ENCODE results near the gene ACD. TPM values are rescaled to one million over a fixed set of nuclear protein-coding genes. Genes with fewer than 3 reads are reported as not detected.

Gene ACD
- total and polyA plus RNA-seq, 9 of the 15 experiments (the other 6 are each of a cell fraction or from before 2014, with no cell fraction given) = 4.2 to 47.4 (median 19.2) TPM

DNA sequence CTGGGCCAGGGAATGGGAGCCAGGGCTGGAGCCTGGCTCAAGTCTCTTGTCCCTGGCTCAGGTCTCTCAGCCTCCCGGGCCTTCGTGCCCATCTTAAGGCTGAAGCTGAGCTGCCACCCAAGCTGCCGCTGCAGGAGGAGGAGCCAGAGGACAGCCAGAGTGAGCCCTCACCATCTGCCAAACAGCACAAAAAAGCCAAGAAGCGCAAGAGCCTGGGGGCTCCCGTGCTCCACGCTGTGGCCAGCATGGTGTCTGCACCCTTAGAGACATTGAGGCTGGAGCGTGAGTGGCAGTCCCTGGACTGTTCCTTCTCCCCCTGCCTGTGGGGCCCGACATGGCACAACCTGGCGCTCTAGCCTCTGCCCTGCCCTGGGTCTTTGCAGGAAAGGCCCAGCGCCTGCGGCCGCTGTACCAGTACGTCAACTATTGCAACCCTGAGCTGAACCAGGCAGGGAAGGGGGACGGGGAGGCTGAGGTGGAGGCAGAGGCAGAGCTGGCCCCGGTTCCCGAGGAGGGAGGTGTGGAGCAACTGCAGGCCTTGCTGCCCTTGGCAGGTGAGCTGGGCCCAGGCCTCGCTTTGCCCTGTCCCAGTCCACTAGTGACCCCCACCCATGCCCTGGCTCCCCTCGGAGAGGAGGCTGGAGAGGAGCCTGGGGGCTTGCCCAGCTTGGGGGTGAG lies 7.9 kb upstream of the ACD start (continued):
- TF ChIP-seq, protein P1, sequence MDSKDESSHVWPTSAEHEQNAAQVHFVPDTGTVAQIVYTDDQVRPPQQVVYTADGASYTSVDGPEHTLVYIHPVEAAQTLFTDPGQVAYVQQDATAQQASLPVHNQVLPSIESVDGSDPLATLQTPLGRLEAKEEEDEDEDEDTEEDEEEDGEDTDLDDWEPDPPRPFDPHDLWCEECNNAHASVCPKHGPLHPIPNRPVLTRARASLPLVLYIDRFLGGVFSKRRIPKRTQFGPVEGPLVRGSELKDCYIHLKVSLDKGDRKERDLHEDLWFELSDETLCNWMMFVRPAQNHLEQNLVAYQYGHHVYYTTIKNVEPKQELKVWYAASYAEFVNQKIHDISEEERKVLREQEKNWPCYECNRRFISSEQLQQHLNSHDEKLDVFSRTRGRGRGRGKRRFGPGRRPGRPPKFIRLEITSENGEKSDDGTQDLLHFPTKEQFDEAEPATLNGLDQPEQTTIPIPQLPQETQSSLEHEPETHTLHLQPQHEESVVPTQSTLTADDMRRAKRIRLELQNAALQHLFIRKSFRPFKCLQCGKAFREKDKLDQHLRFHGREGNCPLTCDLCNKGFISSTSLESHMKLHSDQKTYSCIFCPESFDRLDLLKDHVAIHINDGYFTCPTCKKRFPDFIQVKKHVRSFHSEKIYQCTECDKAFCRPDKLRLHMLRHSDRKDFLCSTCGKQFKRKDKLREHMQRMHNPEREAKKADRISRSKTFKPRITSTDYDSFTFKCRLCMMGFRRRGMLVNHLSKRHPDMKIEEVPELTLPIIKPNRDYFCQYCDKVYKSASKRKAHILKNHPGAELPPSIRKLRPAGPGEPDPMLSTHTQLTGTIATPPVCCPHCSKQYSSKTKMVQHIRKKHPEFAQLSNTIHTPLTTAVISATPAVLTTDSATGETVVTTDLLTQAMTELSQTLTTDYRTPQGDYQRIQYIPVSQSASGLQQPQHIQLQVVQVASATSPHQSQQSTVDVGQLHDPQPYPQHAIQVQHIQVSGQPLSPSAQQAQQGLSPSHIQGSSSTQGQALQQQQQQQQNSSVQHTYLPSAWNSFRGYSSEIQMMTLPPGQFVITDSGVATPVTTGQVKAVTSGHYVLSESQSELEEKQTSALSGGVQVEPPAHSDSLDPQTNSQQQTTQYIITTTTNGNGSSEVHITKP (IDR thresholded peaks at IDR 0.05; ENCODE audit: partially characterized antibody) = peak; percentile 70
- no peak for TF ChIP-seq ESRRB (CRISPR knock-in tag; IDR thresholded peaks at IDR 0.05; ENCODE audit: borderline replicate concordance)

DNA sequence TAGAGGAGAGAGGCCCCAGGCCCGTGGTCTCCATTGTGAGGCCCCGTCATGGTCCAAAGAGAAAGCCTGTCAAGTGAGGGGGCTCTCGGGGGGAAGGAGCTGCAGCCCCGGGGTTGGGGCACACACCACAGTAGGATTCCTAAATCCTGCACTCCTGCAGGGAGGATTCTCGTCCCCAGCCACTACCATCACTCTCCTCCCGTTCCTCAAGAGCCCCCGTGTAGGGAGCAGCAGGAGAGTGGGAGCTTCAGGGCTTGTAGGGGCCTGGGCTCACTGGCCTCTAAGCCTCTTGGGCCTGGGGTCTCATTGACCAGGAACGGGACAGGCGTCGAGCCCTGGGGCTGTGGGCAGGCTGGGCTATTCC lies 7.4 kb upstream of the ACD start:
- no TSS peak for BruUV-seq (replicated peaks)
- no peaks in the 10 kb centered on the region for H3K27me3 ChIP-seq (ENCODE audit: control insufficient read depth in 2 of 2, insufficient read depth in 2 of 2, low read length in 2 of 2)
- 0 out of 2 replicates have a peak overlapping the region, but pooled peaks have one; percentile 74 for H3K4me2 ChIP-seq (ENCODE audit: insufficient read depth, low read length)
- intact Hi-C loops (cut with micrococcal nuclease) (loop anchor here (2.0 kb wide), 1 partner anchor 105 kb away; the partner anchor contains the start of gene CTCF), in situ Hi-C loops (cut with MboI) (loop anchor here (5.0 kb wide), 1 partner anchor 260 kb away; no protein-coding TSS in a partner anchor)
- DNase-seq (ENCODE audit: extremely low read depth in 1 of 4, low spot score in 3 of 4) (no peak), FAIRE-seq (no peak), ATAC-seq (no peak)
- peaks cover 14 to 40% of the 10 kb centered on the region in 2 experiments for H3K4me1 ChIP-seq (replicated peaks in 1 of 2; ENCODE audit: control insufficient read depth in 2 of 2, insufficient read depth in 2 of 2, low read length in 2 of 2)
- peaks cover 3% of the 10 kb centered on the region; the same call in 1 of the 3 replicates for H3K79me2 ChIP-seq (ENCODE audit: control insufficient read depth, insufficient read depth, low read length)
- peak overlapping the region; percentile 99 for H2AFZ ChIP-seq (ENCODE audit: low read depth, low read length)
- H3K9ac ChIP-seq (ENCODE audit: insufficient read depth in 1 of 2, low read depth in 2 of 2, low read length in 2 of 2) = peak overlapping the region in 1 of 2 experiments; percentile 95; a peak in 1 of 4 replicates
- H4K20me1 ChIP-seq (replicated peaks; ENCODE audit: control insufficient read depth, insufficient read depth, low read length) = peaks cover 2% of the 10 kb centered on the region; the same call in 1 of the 2 replicates
- TF ChIP-seq, protein P2, sequence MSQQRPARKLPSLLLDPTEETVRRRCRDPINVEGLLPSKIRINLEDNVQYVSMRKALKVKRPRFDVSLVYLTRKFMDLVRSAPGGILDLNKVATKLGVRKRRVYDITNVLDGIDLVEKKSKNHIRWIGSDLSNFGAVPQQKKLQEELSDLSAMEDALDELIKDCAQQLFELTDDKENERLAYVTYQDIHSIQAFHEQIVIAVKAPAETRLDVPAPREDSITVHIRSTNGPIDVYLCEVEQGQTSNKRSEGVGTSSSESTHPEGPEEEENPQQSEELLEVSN (IDR thresholded peaks at IDR 0.05; ENCODE audit: borderline replicate concordance in 1 of 2, extremely low read depth in 1 of 2, insufficient read depth in 1 of 2, insufficient read length in 1 of 2, low read depth in 1 of 2, low read length in 1 of 2, poor library complexity in 1 of 2, severe bottlenecking in 1 of 2) = peak in 1 of 2 experiments; percentile 9
- TF ChIP-seq SIN3A (IDR thresholded peaks at IDR 0.05; ENCODE audit: borderline replicate concordance in 2 of 2, control insufficient read depth in 1 of 2, low read depth in 2 of 2, low read length in 2 of 2) (0 out of 4 replicates have a peak, but pooled peaks of 1 of the 2 experiments have one; percentile 20), MTF1 (CRISPR knock-in tag; IDR thresholded peaks at IDR 0.05; ENCODE audit: borderline replicate concordance) (no peak)
- H3K9me3 ChIP-seq (replicated peaks; ENCODE audit: control insufficient read depth, insufficient read depth, low read depth, low read length) = no peaks in the 10 kb centered on the region
- H3K36me3 ChIP-seq (ENCODE audit: control insufficient read depth, insufficient read depth, low read length) = peaks cover 7% of the 10 kb centered on the region; the same call in 2 of the 3 replicates
- ChIA-PET CTCF (ENCODE audit: low intra/inter-chr PET ratio) (interaction anchor here (1.8 to 3.0 kb wide), 3 partner anchors 105 to 174 kb away, joined by 8 to 25 read pairs (median 10); partner anchors contain the start of gene CTCF), POLR2A (interaction anchor here (0.6 to 1.1 kb wide), 4 partner anchors 9 to 526 kb away, joined by 3 to 4 read pairs (median 3); no protein-coding TSS in a partner anchor)
- 75% methylated on average over 9 of the region's 10 CpGs for WGBS (ENCODE audit: insufficient coverage, low coverage, missing lambda C conversion rate)
- H3K27ac ChIP-seq (ENCODE audit: extremely low read depth, low read depth, low read length) = no peak overlapping the region
- H3K9me1 ChIP-seq (ENCODE audit: control insufficient read depth, insufficient read depth, low read length) = no peaks in the 10 kb centered on the region
- no peak overlapping the region for H3K4me3 ChIP-seq

Measured in K562 (cell line).